OCI-M2 (cell line): ENCODE measurements around the gene GRPR.

Source experiments
- DNase-seq: peaks from one replicate; lab custom pipeline; 2025; ENCODE audit not compliant: unreplicated experiment; lab: John Stamatoyannopoulos, UW

GRPR gene

DNA sequence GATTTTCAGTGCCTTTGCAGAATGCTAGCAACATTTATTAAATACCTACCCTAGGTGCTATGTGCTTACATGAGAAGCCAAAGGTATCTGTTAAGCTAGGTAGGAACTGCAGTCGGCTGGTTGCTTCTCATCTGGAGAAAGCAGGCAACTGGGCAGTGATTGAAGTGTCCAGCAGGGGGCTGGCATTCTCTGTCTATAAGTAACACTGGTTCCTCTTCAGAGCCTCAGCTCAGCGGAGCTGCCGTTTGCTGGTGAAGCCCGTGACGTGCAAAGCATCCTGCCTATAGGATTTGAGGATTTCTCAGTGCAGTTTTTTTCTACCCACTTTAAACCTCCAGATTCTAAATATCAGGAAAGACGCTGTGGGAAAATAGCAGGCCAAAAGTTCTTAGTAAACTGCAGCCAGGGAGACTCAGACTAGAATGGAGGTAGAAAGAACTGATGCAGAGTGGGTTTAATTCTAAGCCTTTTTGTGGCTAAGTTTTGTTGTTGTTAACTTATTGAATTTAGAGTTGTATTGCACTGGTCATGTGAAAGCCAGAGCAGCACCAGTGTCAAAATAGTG is at the start of gene GRPR:
GRPR (plus strand) TSS at position 344 of the 565 bp plus-strand sequence. CDS start 389 bp downstream, outside the sequence.
- peak; percentile 76 for DNase-seq

DNA sequence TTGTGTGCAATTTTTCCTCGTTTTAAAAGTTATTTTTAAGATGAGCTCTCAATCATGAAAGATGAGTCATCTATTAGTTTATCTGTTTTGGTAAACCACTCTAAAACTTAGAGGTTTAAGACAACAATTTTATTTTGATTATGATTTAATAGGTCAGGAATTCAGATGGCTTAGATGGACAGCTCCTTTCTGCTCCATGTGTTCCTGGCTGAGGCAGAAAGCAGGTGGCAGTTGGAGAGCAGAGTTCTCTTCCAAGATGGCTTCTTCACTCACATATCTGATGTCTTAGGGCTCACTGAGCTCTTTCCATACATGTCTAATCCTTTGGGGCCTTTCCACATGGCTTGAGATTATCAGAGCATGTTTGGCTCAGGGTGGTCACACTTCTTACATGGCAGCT is 48.3 kb upstream of the GRPR start:
- no peak for DNase-seq

DNA sequence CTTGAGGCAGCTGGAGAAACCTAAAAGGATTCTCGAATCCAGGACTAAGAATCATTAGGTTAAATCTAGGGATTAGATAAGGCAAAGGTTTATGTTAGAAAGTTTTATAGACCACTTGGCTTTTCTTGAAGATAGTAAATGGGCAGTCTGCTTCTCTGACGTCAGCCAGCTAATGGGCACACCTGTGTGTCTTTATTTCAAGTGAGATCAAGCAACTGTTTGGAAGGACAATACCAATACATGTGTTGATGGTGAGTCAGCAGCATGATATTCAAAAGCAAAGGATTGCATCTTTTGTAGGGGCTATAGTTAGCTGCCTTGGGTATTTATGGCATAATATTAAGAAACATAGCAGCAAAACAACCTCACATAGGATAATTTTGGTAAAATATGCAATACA is 46.5 kb upstream of the GRPR start:
- DNase-seq = no peak

DNA sequence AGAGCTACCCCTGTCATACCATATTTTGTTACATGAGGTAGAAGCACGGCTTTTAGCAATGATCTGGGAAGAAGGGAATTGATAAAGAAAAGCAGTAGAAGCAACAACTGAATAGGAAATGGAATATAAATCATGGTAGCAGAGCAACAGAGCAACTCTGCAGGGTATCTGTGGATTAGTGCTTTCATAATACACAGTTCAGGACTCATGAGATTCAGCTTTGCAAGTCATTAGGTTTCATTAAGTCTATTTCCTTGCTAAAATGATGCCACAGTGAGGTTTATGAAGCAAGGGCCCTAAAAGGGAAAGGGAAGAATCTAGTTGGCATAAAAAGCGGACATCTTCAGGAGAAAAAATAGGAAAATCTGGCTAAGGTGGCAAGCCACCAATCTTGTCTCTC is 45.6 kb upstream of the GRPR start:
- no peak for DNase-seq

DNA sequence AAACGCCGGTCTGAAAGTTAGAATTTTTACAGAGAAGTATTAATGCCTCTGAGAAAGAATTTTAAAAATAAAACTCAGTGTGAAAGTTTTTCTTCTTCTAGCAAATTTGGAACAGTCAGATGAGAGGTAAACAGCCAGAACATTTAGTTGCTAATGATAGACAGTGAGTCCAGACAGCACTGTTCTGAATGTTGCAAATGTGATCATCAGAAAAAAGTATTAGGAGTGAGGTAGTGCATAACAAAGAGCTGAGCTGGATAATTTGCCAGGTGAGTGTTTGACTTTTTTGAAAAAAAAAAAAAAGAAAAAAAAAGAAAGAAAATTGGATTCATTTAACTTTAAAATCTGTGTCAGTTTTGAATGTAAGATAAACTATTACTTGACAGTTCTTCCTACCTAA is 42.0 kb upstream of the GRPR start:
- no peak for DNase-seq

DNA sequence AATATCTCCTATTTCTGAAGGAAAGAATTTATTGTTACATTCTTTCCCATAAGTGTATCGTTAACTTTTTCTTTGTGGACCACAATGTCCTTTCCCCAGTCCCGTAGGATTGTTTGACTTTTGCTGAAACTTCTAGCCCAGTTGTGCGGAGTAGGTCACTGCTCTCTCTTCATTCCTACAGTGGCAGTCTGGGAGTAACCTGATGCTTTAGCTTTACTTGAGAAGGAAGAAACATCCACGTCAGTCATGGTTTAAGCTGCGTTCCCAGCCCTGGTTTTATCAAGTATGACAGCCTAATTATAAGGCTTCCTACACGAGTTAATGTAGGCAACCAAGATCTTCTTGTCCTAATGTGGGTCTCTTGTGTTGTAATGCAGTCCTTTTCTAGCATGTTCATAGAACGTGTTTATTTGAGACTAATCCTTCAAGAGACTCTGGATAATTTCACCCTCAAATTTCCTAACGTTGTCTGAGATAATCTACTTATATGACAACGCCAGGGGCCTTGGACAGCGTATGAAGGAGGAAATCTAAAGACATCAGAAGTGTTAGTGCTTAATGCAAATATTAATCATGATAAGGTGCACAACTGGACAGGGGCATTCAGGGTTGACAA is 40.8 kb upstream of the GRPR start:
- no peak for DNase-seq

DNA sequence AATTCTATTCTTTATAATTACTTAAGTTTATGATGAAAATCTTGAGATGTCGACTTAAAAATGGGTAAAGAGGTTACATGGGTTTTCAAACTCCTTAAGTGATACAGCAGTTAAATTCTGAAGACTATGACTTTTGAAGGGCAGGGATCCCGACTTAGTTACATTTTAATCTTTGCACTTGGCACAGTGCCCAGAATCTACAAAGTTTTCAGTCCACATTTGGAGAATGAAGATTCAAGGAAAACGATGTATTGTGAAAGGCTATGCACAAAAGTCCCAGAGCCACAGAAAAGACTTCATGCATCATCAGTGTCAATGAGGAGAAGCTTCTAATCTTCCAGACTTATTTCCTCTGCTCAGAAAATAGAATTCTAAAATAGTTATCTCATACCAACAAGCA is 36.3 kb upstream of the GRPR start:
- no peak for DNase-seq

DNA sequence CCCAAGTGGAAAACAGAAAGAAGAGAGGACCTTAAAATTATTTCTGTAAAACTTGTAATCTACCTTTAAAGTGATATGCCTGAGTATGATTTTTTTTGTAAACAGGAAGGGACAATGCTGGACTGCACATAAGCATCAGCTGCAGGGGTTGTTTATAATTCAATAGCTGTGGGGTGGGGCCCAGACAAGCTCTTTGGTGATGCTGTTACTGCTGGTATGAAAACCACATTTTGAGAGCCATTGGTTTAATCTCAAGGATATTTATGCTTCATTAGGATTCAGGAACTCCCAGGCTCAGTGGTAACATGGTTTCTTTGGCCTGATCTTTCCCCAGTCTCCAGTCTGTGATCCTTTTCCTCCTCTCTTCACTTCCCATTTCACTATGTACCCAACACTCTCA is 34.3 kb upstream of the GRPR start:
- no peak for DNase-seq

DNA sequence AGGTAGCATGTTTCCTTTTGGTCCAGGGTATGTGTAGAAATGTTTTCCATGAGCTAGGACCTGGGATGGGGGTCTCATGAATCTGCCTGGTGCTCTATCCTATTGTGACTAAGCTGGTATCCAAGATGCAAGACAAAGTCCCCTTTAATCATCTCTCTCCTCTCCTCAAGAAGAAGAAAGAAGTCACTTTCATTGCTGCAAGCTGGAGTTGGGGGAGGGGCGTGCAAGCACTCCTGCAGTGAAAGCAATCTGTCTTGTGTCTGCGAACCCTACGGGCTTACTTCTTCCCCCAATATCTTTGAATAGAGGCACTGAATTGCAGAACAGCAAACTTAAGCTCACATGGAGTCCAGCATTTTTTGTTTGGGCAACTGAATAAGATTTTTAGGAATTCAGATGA is 27.2 kb upstream of the GRPR start:
- no peak for DNase-seq

DNA sequence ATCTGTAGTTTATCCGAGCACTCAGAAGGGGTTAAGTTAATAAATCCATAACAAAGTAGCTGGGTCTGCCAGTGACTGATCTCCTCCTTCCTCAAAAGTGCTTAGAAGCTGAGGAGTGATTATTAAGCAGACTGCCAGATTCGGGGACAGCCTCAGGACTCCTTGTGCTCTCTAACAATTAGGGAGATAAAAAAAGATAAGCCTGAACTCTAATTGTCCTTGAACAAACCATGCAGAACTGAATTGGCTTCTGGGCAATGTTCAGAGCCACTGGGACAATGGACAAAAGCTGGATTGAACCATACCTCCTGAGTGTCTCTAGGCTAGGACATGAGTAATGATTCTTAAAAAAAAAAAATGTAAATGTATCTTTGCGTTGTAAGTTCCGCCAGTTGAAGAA is 22.7 kb upstream of the GRPR start:
- DNase-seq = no peak

DNA sequence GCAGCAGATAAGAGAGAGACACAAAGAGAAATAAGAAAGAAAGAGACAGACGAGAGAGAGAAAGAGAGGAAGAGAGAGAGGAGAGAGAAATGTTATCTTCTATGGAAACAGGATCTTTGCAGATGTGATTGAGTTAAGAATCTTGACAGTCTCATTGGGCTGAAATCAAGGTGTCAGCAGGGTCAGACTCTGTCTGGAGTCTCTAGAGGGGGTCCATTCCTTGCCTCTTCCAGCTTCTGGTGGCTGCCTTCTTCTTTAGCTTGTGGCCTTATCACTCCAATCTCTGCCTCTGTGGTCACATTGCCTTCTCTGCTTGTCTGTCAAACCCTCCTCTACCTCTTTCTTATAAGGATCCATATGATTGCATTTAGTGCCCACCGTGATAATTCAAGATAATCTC is 21.8 kb upstream of the GRPR start:
- no peak for DNase-seq

DNA sequence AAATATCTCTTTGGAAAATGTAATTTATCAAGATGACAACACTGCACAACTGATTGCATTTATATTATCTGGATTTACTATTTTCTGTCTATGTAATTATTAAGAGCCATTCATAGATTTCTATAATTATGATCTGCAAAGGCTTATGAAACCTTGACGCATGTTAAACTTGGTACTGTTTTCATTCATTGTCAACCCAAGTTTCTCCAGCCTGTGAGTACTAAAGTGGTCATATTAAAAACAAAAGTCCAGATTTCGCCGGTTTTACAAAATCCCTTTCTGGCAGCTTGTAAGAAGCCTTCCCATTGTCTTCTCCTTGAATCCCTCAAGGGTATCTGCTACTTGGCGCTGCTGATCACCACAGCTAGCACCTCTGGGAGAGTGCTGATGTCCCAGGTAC is 19.7 kb upstream of the GRPR start:
- DNase-seq = no peak

DNA sequence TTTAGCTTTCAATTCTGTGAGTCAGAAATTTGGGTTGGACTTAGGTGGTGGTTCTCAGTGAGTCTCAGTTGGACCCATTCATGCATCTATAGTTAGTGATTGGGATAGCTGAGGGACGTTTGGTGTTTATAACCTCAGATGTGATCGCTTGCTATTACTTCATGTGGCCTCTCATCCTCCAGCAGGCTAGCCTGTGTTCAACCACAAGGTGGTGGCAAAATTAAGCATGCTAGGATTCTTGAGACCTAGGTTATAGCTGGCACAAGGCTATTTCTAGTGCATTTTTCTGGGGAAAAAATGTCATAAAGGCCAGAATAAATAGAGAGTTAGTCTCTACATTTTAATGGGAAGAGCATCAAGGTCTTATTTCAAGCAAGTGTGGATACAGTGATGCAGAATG is 10.9 kb upstream of the GRPR start:
- no peak for DNase-seq

DNA sequence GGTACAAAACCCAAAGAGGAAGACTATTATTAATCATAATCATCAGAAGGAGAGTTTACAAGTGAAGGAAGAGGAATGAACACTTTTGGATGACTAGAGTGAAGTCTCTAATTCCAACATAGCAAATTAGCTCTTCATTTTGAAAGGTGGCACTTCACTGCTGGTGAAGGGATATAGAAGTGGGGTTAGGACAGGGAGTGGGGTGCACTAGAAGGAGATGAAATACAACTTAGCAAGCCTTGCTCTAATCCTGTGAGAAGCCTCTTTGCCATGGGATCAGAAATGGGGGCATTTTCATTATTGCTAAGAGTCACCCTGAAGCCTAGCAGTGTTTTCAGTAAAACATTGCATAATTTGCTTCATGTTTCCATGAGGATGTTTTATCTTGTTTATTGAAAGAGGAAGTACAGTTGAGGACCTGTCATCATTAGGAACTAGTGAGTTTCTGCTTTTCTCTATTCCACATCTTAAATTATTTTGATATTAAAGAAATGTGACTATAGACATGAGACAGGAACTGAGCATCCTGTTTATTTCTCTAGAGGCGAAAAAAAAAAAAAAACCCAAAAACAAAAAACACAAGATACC is 9.3 kb upstream of the GRPR start:
- DNase-seq = no peak

DNA sequence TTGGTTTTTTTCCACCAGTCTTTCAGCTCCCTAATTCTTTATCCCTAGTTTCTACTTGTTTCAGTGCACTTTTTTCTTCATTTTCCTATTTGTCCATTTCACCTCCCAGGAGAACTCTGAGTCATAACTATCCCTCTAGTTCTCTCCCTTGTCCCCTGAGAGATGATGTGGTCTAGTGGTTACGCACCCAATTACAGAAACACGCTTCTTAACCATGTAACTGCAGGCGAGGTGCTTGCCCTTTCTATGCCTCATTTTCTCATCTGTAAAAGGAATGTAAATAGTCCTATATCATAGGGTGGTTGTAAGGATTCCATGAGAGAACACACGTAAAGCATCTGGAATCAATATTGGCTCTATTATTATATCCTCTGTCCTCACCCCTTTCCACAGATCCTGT is 8.8 kb upstream of the GRPR start:
- no peak for DNase-seq

DNA sequence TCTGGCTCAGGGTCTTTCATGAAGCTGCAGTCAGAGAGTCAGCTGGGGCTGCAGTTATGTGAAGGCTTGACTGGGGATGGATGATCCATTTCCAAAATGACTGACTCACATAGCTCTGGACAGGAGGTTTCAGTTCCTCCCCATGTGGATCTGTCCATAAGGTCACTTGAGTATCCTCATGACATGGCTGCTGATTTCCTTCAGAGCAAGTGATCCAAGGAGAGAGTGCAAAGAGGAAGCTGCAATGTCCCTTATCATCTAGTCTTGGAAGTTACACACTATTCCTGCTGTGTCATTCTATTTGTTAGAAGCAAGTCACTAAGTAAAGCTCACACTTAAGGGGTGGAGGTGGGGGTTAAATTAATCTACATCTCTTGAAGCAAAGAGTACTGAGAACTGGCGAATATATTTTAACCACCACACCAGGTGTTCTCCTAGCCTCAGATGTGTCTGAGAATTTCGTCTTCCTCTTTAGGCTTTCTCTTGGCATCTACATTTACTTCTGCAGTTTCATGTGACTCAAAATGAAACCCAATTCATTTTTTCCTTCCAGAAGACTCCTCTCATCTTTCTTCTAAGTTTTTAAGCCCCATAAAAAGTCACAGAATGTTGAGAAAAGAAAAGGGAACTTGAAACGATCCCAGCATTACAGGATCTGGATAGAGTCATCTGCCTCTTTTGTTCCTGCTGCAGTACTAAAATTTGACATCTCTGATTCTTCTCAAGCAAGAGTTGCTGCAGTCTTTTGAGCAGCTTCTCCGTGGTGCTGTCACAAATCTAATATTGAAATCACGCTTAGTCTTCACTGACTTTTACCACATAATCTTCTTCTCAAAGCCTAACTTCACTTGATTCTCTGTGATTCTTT is 3.8 kb upstream of the GRPR start:
- no peak for DNase-seq

DNA sequence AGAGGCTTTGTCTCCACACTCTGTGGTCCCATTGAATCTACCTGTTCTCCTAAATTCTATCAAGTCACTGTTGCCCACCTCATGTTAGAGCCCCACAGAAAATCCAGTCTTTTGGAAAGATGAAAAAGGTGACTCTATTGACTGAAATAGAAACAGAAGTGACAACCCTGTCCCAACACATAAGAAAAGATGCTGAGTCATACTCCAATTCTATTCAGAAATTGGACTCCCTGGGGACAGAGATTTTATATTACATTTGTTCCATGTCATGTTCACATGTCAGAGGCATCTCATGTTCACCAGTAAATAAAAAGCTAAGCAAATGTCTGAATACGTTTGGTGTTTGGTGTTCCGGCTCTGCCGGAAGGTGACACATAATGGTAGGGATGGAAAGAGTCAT is 2.9 kb upstream of the GRPR start:
- DNase-seq = no peak

DNA sequence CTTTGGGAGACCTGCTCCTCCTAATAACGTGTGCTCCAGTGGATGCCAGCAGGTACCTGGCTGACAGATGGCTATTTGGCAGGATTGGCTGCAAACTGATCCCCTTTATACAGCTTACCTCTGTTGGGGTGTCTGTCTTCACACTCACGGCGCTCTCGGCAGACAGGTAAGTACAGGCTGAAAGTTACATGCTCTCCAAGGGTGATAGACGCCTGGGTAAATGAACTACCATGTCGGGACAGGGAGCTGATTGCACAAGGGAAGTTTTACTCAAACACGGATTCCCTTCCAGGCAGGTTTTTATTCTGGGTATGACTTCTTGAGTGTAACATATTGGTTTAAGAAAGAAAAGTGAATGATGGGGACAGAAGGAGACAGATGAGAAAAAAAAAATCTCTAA is 836 bp downstream of the GRPR start:
- DNase-seq = no peak

DNA sequence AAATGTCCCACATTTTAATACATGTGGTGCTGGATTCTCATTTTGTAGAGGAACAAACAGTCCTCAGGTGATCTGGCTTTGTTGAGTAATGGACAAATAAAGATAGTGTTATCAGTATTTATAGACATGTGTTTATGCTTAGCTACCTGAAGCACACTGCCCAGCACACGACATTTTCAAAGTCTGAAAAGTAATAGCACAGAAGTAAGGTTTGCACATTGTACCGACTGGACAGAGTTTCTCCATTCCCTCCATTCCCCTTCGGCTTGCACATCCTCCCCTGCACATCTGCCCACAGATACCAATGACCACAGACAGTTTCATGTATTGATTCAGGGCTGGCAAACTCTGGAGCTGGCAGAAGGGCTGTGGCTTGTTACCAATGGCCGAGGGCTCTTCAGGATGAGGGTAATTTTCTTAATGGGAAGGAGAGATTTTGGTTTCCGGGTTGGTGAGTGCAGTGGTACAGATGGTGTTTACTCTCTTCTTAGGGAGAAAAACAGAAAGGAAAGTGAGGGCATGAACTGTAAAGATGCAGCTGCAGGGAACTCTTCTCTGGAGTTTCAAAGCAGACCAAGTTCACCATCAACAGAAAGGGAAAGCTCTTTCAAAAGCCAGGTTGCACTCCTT is 2.3 kb downstream of the GRPR start:
- DNase-seq = no peak

DNA sequence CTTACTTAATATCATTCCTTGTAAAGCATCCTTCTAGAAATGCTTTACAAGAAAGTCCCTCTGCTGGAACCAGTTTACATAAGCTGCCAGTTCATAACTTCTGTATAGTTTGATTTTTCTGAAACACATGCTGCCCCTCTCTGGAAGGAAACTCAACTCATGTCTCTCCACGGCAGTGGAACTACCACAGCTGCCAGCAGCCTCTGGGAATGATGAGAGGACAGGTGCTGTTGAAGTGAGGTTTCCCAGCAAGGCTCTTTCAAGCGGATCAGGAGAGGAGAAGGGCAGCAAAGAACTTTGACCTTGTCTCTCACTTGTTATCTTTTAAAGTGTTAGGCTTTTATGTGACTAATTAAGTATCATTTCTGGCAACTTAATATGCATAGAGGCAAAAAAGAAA is 7.3 kb downstream of the GRPR start:
- no peak for DNase-seq

DNA sequence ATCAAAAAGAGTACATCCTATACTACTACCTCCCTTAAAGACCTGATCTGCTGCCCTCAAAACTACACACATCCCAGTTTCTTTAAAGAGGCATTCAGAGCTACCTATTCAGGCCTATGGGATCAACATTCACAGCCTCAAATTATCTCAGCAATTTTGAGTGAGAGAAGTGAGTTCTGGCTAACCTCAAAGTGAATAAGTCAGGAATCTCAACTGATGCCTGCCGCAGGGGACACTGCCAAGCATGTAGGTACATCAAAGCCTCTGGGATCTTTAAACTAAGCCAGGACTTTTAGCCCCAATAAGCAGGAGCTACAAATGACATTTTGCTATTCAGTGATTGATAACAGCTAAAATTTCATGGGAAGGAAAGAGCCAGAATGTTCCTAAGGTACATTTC is 11.6 kb downstream of the GRPR start:
- DNase-seq = no peak

DNA sequence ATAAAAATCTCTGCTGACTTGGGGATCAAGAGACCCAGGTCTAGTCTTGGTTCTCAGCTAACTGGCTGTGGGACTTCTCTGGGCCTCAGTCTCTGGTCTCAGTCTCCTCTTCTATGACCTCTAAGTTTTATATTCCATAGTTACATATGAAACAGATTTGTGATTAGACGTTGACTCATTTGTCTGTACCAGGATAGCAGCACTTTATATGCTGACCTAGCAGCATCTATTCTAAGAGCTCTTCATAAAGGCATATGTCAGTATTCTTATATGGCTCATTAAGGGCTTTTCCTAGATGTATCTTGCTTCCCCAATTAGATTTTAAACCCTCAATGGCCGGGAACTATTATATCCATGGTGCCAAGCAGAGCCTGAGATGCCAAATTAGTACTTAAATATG is 12.7 kb downstream of the GRPR start:
- DNase-seq = no peak
